ENCODE data around the gene PACRG.

DNA sequence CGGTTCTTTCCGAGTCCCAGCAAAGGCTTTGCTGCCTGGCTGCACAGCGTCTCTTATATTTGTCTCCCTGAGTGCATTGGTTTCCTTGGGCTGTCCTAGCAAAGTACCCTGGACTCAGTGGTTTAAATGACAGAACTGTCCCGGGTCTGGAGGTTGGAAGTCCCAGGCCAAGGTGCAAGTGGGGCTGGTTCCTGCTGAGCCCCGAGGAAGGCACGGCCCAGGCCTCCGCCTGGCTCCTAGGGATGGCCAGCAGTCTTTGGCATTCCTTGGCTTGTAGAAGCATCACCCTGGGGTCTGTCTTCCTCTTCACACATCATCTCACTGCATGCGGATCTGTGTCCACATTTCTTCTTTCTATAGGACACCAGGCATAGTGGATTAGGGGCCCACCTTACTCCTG, 621.9 kb downstream of the PACRG start:
- TF ChIP-seq CTCF (IDR thresholded peaks at IDR 0.05 in 2 of 3, conservative IDR thresholded peaks at IDR 0.05 in 1 of 3; ENCODE audit: control insufficient read depth in 2 of 3, extremely low read depth in 1 of 3, insufficient read depth in 1 of 3, low read depth in 3 of 3, low read length in 3 of 3) (no peak), TAF1 (IDR thresholded peaks at IDR 0.05; ENCODE audit: borderline replicate concordance, low read depth, low read length) (no peak), NFIC (IDR thresholded peaks at IDR 0.05; ENCODE audit: low read depth, low read length) (no peak), MLLT1 (IDR thresholded peaks at IDR 0.05) (no peak), PBX3 (IDR thresholded peaks at IDR 0.05; ENCODE audit: insufficient replicate concordance, low read depth, low read length) (no peak), E2F4 (IDR thresholded peaks at IDR 0.05; ENCODE audit: low read depth, low read length) (no peak), EZH2 (IDR thresholded peaks at IDR 0.05; ENCODE audit: borderline replicate concordance, control insufficient read depth, low read depth, low read length) (no peak), MEF2A (IDR thresholded peaks at IDR 0.05; ENCODE audit: insufficient read depth, low read depth, low read length) (no peak), NFYB (IDR thresholded peaks at IDR 0.05; ENCODE audit: insufficient read depth, low read depth, low read length) (no peak)
